K562 (cell line): ENCODE measurements around the gene NTRK3.

Experiments
- EP300 ChIP-seq: IDR thresholded peaks from 2 replicates; pipeline ENCODE4 v1.6.1; 2012; ENCODE audit warnings: low read length, improper control_type of control experiment
- EZH2 ChIP-seq: IDR thresholded peaks from 2 replicates; pipeline ENCODE4 v1.6.1; 2012; ENCODE audit warnings: low read depth, mild to moderate bottlenecking, inconsistent platforms, low read length, borderline replicate concordance
- POLR3A ChIP-seq: IDR thresholded peaks from 2 replicates; pipeline ENCODE4 v1.6.1; 2011; ENCODE audit warnings: borderline replicate concordance, mild to moderate bottlenecking, moderate library complexity; ENCODE audit not compliant: insufficient read length, insufficient read depth; ENCODE audit errors: extremely low read depth
- RAD51 ChIP-seq: fragments of 450-650 bp; IDR thresholded peaks from 2 replicates; pipeline ENCODE4 v1.7.1; 2016; ENCODE audit warnings: low read depth, mild to moderate bottlenecking, borderline replicate concordance
- RFX7 ChIP-seq: fragments of 250-450 bp; sonication (Bioruptor Pico); IDR thresholded peaks from 2 replicates; pipeline ENCODE4 v1.5.1; 2021; ENCODE audit warnings: mild to moderate bottlenecking
- SP1 ChIP-seq: sonication (generic); formaldehyde crosslinking; IDR thresholded peaks from 2 replicates; pipeline ENCODE4 v1.8.1; 2022; ENCODE audit warnings: mild to moderate bottlenecking, missing genetic modification reagents
- TF ChIP-seq, protein P1 (sequence below), 3 experiments: IDR thresholded peaks in 2 of 3; conservative IDR thresholded peaks in 1 of 3; 2 replicates each; pipeline ENCODE4 v1.5.1; 2011 to 2012; ENCODE audit warnings: low read length in 3 of 3, mild to moderate bottlenecking in 3 of 3, control low read depth in 2 of 3, improper control_type of control experiment in 1 of 3, inconsistent platforms in 1 of 3, low read depth in 1 of 3, mixed read lengths in 1 of 3, moderate library complexity in 1 of 3; ENCODE audit not compliant: insufficient read depth in 2 of 3

DNA sequence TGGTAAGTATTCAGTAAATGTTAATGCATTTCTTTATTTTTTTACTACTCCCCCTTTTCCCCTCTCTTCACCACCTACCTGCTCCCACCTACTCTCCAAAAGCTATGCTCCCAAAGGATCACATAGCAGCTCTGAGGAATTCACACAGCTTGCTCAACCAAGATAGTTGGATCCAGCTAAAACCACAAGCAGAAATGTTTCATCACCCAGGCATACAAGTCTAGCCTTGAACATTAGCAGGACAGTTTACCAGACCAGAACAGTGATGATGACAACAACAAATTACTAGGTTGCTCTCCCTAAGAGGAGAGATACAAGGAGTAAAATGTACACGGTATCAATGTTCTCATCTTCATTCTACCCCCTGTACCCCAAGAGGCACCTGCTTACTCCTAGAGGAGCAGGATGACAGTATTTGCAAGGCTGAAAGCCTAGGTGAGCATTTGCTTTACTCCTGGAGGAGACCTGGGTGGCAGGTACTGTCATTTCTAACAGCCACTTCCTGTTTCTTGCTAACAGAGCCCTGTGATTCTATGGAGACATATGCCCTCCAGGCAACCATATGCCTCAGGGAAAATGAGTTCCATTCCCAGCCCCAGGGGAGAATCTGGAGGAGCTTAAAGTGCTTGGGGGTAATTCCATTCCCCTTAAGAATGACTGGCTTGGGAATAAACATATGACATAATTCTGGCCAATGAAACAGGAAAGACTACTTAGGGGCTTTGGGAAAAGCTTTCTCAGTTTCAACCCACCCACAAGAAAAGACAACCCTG lies 237.5 kb downstream of the NTRK3 start:
- no peak for TF ChIP-seq RAD51
- no peak for TF ChIP-seq POLR3A
- no peak for TF ChIP-seq RFX7 (CRISPR knock-in tag)
- no peak for TF ChIP-seq EZH2
- TF ChIP-seq, protein P1, sequence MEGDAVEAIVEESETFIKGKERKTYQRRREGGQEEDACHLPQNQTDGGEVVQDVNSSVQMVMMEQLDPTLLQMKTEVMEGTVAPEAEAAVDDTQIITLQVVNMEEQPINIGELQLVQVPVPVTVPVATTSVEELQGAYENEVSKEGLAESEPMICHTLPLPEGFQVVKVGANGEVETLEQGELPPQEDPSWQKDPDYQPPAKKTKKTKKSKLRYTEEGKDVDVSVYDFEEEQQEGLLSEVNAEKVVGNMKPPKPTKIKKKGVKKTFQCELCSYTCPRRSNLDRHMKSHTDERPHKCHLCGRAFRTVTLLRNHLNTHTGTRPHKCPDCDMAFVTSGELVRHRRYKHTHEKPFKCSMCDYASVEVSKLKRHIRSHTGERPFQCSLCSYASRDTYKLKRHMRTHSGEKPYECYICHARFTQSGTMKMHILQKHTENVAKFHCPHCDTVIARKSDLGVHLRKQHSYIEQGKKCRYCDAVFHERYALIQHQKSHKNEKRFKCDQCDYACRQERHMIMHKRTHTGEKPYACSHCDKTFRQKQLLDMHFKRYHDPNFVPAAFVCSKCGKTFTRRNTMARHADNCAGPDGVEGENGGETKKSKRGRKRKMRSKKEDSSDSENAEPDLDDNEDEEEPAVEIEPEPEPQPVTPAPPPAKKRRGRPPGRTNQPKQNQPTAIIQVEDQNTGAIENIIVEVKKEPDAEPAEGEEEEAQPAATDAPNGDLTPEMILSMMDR (IDR thresholded peaks at IDR 0.05 in 2 of 3, conservative IDR thresholded peaks at IDR 0.05 in 1 of 3; ENCODE audit: insufficient read depth in 2 of 3, low read depth in 1 of 3, low read length in 3 of 3) = no peak
- TF ChIP-seq EP300 = no peak
- no peak for TF ChIP-seq SP1 (CRISPR knock-in tag)
